ENCODE measurements around the gene SPN. TPM values are rescaled to one million over a fixed set of nuclear protein-coding genes. Genes with fewer than 3 reads are reported as not detected.
A peak's percentile ranks its signal among the peaks of the same experiment; 100 is the strongest.

SPN gene
- total and polyA plus RNA-seq, 2 experiments from 2014 or later: not detected

GRCh38 chr16:29667755-29668154 lies 4.7 kb downstream of the SPN start:
- H3K4me1 ChIP-seq (ENCODE audit: insufficient read depth): no peaks in the 10 kb centered on the region
- H3K27me3 ChIP-seq (replicated peaks; ENCODE audit: insufficient read depth): peaks cover 4% of the 10 kb centered on the region; the same call in 1 of the 2 replicates
- no peak overlapping the region for H2AFZ ChIP-seq
- 91 to 92% methylated on average over 12 of the region's 12 CpGs for WGBS, 2 experiments (ENCODE audit: low coverage in 1 of 2, low lambda C conversion rate in 2 of 2, missing lambda C conversion rate in 2 of 2)
- H3K9ac ChIP-seq: no peak overlapping the region
- H3K27ac ChIP-seq: no peak overlapping the region
- H3K4me2 ChIP-seq (ENCODE audit: unreplicated experiment): no peak overlapping the region
- DNase-seq: no peak
- in situ Hi-C loops (cut with MboI): no loop called here
- no peaks in the 10 kb centered on the region for H4K20me1 ChIP-seq (ENCODE audit: insufficient read depth)
- TF ChIP-seq EZH2phosphoT487 (IDR thresholded peaks at IDR 0.05; ENCODE audit: insufficient read depth, low read depth): no peak
- no peak for TF ChIP-seq EZH2 (IDR thresholded peaks at IDR 0.05; ENCODE audit: insufficient read depth, poor library complexity, severe bottlenecking)
- H3F3A ChIP-seq (ENCODE audit: insufficient read depth): no peaks in the 10 kb centered on the region
- no peaks in the 10 kb centered on the region for H3K36me3 ChIP-seq (ENCODE audit: low read depth)
- no peaks in the 10 kb centered on the region for H3K9me2 ChIP-seq (ENCODE audit: insufficient read depth)
- H3K79me2 ChIP-seq (ENCODE audit: insufficient read depth): no peaks in the 10 kb centered on the region
- no peaks in the 10 kb centered on the region for H3K9me3 ChIP-seq (ENCODE audit: low read depth)
- H3K4me3 ChIP-seq: no peak overlapping the region

- Histone ChIP-seq H3K4me1 (ENCODE audit: insufficient read depth) (no peaks in the 10 kb centered on the region), H3K79me2 (ENCODE audit: insufficient read depth) (no peaks in the 10 kb centered on the region), H3K36me3 (ENCODE audit: low read depth) (no peaks in the 10 kb centered on the region), H3K9ac (no peak overlapping the region), H3F3A (ENCODE audit: insufficient read depth) (no peaks in the 10 kb centered on the region), H3K4me3 (no peak overlapping the region), H3K27me3 (replicated peaks; ENCODE audit: insufficient read depth) (peaks cover 4% of the 10 kb centered on the region; the same call in 1 of the 2 replicates), H3K9me2 (ENCODE audit: insufficient read depth) (no peaks in the 10 kb centered on the region), H3K9me3 (ENCODE audit: low read depth) (no peaks in the 10 kb centered on the region), H3K4me2 (ENCODE audit: unreplicated experiment) (no peak overlapping the region), H4K20me1 (ENCODE audit: insufficient read depth) (no peaks in the 10 kb centered on the region), H3K27ac (no peak overlapping the region), H2AFZ (no peak overlapping the region)
- DNase-seq: no peak
- 66 to 74% methylated on average over 3 of the region's 3 CpGs for WGBS, 2 experiments (ENCODE audit: low coverage in 1 of 2, low lambda C conversion rate in 2 of 2, missing lambda C conversion rate in 2 of 2)
- in situ Hi-C loops (cut with MboI): no loop called here
- TF ChIP-seq EZH2phosphoT487 (IDR thresholded peaks at IDR 0.05; ENCODE audit: insufficient read depth, low read depth) (no peak), EZH2 (IDR thresholded peaks at IDR 0.05; ENCODE audit: insufficient read depth, poor library complexity, severe bottlenecking) (no peak)
These were observed 5.2 kb downstream of the SPN start for GRCh38 chr16:29668267-29668666.

GRCh38 chr16:29673501-29673900 lies 10.5 kb downstream of the SPN start:
- Histone ChIP-seq H3K4me1 (ENCODE audit: insufficient read depth) (no peaks in the 10 kb centered on the region), H3K4me2 (ENCODE audit: unreplicated experiment) (no peak overlapping the region), H3K4me3 (no peak overlapping the region), H3K27me3 (replicated peaks; ENCODE audit: insufficient read depth) (no peaks in the 10 kb centered on the region), H2AFZ (no peak overlapping the region), H3K9ac (no peak overlapping the region), H3K36me3 (ENCODE audit: low read depth) (no peaks in the 10 kb centered on the region), H3K9me2 (ENCODE audit: insufficient read depth) (no peaks in the 10 kb centered on the region), H3K79me2 (ENCODE audit: insufficient read depth) (no peaks in the 10 kb centered on the region), H3F3A (ENCODE audit: insufficient read depth) (no peaks in the 10 kb centered on the region), H3K27ac (no peak overlapping the region), H3K9me3 (ENCODE audit: low read depth) (no peaks in the 10 kb centered on the region), H4K20me1 (ENCODE audit: insufficient read depth) (no peaks in the 10 kb centered on the region)
- DNase-seq: no peak
- TF ChIP-seq EZH2 (IDR thresholded peaks at IDR 0.05; ENCODE audit: insufficient read depth, poor library complexity, severe bottlenecking): no peak
- no peak for TF ChIP-seq EZH2phosphoT487 (IDR thresholded peaks at IDR 0.05; ENCODE audit: insufficient read depth, low read depth)
- 83 to 89% methylated on average over 6 of the region's 6 CpGs for WGBS, 2 experiments (ENCODE audit: low coverage in 1 of 2, low lambda C conversion rate in 2 of 2, missing lambda C conversion rate in 2 of 2)
- in situ Hi-C loops (cut with MboI): no loop called here

GRCh38 chr16:29674188-29674587 lies 11.1 kb downstream of the SPN start:
- H3K79me2 ChIP-seq (ENCODE audit: insufficient read depth): no peaks in the 10 kb centered on the region
- no peak overlapping the region for H3K4me3 ChIP-seq
- DNase-seq: peak; percentile 30
- H3K4me2 ChIP-seq (ENCODE audit: unreplicated experiment): no peak overlapping the region
- H3K27ac ChIP-seq: no peak overlapping the region
- no peaks in the 10 kb centered on the region for H3K9me2 ChIP-seq (ENCODE audit: insufficient read depth)
- TF ChIP-seq EZH2phosphoT487 (IDR thresholded peaks at IDR 0.05; ENCODE audit: insufficient read depth, low read depth) (no peak), EZH2 (IDR thresholded peaks at IDR 0.05; ENCODE audit: insufficient read depth, poor library complexity, severe bottlenecking) (no peak)
- no peaks in the 10 kb centered on the region for H3K4me1 ChIP-seq (ENCODE audit: insufficient read depth)
- no peaks in the 10 kb centered on the region for H3K27me3 ChIP-seq (replicated peaks; ENCODE audit: insufficient read depth)
- no peaks in the 10 kb centered on the region for H3K36me3 ChIP-seq (ENCODE audit: low read depth)
- in situ Hi-C loops (cut with MboI): no loop called here
- no peaks in the 10 kb centered on the region for H4K20me1 ChIP-seq (ENCODE audit: insufficient read depth)
- no peak overlapping the region for H2AFZ ChIP-seq
- no peak overlapping the region for H3K9ac ChIP-seq
- H3K9me3 ChIP-seq (ENCODE audit: low read depth): no peaks in the 10 kb centered on the region
- WGBS, 2 experiments (ENCODE audit: low coverage in 1 of 2, low lambda C conversion rate in 2 of 2, missing lambda C conversion rate in 2 of 2): 23 to 27% methylated on average over 13 of the region's 13 CpGs
- no peaks in the 10 kb centered on the region for H3F3A ChIP-seq (ENCODE audit: insufficient read depth)
